Activated CD8-positive, alpha-beta memory T cell treated with anti-CD3 and anti-CD28 coated beads for 48 hours (primary cell): ENCODE data around the gene EEF1A2.

ENCODE experiments used
- DNase-seq, 3 experiments: peaks; one replicate each; pipeline ENCODE4 v3.0.0-alpha.2; 2020; ENCODE audit warnings: low read depth in 2 of 3, low spot score in 2 of 3

The EEF1A2 gene

GRCh38 chr20:63498960-63499337, at the start of gene EEF1A2:
TSS of gene EEF1A2 (minus strand) at chr20:63499083. CDS start at chr20:63497763, 1,320 bp downstream.
- DNase-seq, result no peak

GRCh38 chr20:63548542-63548941, 49.7 kb upstream of the EEF1A2 start:
- no peak for DNase-seq

GRCh38 chr20:63547725-63548480, 49.0 kb upstream of the EEF1A2 start, which contains the start of gene SRMS:
TSS of gene SRMS (minus strand) at chr20:63547749. CDS start at chr20:63547463, 286 bp downstream.
- DNase-seq, result no peak

GRCh38 chr20:63546956-63547724, 48.3 kb upstream of the EEF1A2 start:
- no peak for DNase-seq

GRCh38 chr20:63546256-63546955, 47.5 kb upstream of the EEF1A2 start:
- no peak for DNase-seq

- no peak for DNase-seq
Observed at GRCh38 chr20:63545814-63546213, 46.9 kb upstream of the EEF1A2 start.

- no peak for DNase-seq
Observed at GRCh38 chr20:63544958-63545516, 46.2 kb upstream of the EEF1A2 start.

- DNase-seq, result no peak
Observed at GRCh38 chr20:63544241-63544957, 45.5 kb upstream of the EEF1A2 start.

- DNase-seq, result no peak
Observed at GRCh38 chr20:63543733-63544132, 44.9 kb upstream of the EEF1A2 start.

- no peak for DNase-seq
Observed at GRCh38 chr20:63543131-63543530, 44.2 kb upstream of the EEF1A2 start.

- DNase-seq, result no peak
Observed at GRCh38 chr20:63542696-63543095, 43.8 kb upstream of the EEF1A2 start.

GRCh38 chr20:63542031-63542559, 43.2 kb upstream of the EEF1A2 start:
- DNase-seq, result no peak

GRCh38 chr20:63541371-63541770, 42.5 kb upstream of the EEF1A2 start:
- DNase-seq, result no peak

- DNase-seq, result no peak
Observed at GRCh38 chr20:63540417-63541186, 41.7 kb upstream of the EEF1A2 start.

- no peak for DNase-seq
Observed at GRCh38 chr20:63539441-63540370, 40.8 kb upstream of the EEF1A2 start.

GRCh38 chr20:63539092-63539430, 40.2 kb upstream of the EEF1A2 start:
- no peak for DNase-seq

GRCh38 chr20:63538204-63539091, 39.6 kb upstream of the EEF1A2 start:
- no peak for DNase-seq
